Middle frontal gyrus (tissue), 1 donor: ENCODE results near the gene SPDYE2B.
"Not testable (repeated sequence)": the region's sequence is repeated elsewhere in the genome, so short reads cannot be mapped to it uniquely, and the experiment has no call there.

Source experiments
- DNase-seq: peaks from one replicate; pipeline ENCODE4 v3.0.0-alpha.2; 2015; ENCODE audit warnings: low spot score; ENCODE audit errors: extremely low spot score

SPDYE2B gene

DNA sequence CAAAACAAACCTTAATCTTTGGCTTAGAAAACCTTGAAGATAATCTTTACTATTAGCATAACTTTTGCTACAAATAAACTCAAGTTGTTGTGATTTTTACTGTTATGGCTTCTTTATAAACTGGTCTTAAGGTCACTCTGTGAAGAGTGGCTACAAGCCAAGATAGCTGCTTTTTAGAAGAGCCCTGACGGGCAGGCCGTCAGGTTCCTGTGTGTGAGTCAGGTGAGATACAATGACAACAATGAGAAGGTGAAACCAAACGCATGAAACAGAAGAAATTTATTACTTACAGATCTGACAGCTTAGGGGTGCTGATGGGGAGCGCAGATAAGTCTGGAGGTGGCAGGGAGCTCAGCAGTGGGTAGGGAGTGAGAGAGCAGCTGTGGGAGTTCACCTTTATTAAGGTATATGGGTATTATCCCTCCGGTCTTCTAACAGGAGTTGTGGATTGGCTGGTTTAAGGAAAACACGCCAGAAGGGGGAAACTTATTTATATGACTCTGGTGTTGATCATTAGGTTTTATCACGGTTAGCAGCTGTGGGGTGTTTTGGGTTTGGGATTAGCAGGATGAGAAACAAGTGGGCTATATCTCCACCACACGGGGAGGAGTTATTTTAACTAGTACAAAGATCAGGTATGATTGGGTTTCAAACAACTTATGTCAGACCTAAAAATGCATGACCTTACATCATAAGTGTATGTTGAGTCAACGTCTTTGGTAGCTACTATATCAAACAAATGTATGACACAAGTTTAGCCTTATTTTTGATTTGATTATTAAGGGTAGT, 49.0 kb downstream of the SPDYE2B start:
- not testable (repeated sequence) for DNase-seq
